Suppressor macrophage treated with lipopolysaccharide for 4 hours (primary cell): ENCODE results near the gene CYTH2.
"Not testable (repeated sequence)": the region's sequence is repeated elsewhere in the genome, so short reads cannot be mapped to it uniquely, and the experiment has no call there.

Source experiments
- DNase-seq: peaks from one replicate; pipeline ENCODE4 v3.0.0-alpha.2; 2020

Gene CYTH2

DNA sequence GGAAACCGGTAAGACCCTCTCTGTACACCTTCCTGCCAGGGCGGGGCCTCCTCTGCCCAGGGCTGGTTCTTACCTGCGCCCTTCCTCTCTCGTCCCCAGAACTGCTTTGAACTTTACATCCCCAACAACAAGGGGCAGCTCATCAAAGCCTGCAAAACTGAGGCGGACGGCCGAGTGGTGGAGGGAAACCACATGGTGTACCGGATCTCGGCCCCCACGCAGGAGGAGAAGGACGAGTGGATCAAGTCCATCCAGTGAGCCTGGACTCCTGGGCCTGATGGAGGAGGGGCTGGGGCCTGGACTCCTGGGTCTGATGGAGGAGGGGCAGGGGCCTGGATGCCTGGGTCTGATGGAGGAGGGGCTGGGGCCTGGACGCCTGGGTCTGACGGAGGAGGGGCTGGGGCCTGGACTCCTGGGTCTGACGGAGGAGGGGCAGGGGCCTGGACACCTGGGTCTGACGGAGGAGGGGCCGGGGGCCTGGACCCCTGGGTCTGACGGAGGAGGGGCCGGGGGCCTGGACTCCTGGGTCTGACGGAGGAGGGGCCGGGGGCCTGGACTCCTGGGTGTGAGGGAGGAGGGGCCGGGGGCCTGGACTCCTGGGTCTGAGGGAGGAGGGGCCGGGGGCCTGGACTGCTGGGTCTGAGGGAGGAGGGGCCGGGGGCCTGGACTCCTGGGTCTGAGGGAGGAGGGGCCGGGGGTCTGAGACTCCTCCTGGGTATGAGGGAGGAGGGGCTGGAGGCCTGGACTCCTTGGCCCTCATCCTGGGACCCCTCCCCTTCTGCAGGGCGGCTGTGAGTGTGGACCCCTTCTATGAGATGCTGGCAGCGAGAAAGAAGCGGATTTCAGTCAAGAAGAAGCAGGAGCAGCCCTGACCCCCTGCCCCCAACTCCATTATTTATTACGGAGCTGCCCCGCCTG is 9.4 kb downstream of the CYTH2 start:
- DNase-seq: no peak

DNA sequence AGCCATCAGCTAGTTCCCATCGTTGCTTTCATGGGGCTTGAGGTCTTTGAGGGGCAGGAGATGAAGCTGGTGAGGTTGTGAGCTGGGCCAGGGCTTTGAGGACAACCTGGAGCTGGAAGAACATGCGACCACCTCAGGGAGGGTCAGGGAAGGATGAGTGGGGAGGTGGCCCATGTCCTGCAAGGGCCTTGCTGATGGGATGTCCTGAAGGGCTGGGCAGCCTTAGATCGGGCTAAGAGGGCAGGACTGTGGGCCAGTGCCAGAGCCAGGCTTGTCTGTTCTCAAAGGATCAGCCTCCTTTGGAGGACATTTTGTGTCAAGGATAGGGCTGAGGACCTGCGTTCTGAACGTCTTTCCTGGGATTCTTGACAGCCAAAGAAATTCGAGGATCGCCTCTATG is 10.5 kb downstream of the CYTH2 start:
- DNase-seq: no peak

DNA sequence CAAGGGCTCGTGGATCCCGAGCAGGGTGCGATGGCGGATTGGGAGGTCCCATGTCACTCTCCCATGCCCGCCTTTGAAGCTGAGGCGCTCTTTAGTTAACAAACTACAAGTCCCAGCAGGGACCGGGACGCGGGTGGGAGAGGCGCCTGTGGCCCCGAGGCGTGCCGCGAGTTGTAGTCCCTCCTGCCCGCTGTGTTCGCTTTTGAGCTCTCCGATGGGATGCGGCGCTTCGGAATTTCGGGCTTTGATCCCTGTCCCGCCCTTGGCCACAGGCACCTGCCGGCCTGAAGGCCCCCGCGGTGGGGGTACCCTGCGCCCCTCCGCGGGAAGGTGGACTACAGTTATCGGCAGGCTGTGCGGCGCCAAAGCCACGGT is 11.0 kb downstream of the CYTH2 start:
- DNase-seq: peak; percentile 18

DNA sequence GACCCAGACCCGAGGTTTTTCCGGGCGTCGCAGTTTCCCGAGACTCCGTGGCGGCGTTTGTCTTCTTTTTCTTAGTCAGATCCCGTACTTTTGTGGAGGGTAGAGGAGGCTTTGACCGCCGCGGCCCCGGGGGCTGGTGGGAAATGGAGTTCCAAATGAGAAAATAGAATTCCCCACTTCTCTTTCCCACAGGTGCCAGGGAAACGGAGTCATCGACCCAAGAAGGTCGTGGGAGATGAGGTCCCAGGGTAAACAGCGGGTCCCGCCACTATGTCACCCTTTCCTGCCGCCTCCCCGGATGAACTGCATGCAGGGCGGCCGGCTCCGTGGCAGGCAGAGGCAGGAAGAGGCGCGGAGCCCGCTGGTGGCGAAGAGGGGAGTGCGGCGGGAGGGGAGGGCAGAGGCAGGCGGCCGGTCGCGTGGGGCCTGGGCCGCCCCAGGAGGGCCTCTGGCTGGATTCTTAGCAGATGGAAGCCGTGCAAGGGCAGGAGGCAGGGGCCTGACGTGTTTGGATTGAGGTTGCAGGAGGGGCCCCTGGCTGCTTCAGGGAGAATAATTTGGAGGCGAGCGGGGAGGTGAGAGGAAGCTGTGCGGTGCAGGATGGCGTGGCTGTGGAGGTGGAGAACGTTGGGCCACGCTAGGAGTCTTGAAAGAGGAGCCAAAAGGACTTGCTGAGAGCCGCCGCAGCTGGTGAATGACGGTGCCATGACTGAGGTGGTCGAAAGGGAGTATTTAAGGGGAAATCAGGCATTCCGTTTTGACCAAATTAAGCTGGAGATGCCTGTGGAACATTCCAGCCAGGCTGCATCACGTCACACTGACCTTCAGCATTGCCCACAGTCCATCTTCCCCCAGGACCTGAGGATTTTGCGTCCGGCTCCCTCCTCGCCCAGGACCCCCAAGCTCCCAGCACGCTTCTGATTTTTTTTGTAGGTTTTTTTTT is 11.7 kb downstream of the CYTH2 start:
- DNase-seq: peak; percentile 49

DNA sequence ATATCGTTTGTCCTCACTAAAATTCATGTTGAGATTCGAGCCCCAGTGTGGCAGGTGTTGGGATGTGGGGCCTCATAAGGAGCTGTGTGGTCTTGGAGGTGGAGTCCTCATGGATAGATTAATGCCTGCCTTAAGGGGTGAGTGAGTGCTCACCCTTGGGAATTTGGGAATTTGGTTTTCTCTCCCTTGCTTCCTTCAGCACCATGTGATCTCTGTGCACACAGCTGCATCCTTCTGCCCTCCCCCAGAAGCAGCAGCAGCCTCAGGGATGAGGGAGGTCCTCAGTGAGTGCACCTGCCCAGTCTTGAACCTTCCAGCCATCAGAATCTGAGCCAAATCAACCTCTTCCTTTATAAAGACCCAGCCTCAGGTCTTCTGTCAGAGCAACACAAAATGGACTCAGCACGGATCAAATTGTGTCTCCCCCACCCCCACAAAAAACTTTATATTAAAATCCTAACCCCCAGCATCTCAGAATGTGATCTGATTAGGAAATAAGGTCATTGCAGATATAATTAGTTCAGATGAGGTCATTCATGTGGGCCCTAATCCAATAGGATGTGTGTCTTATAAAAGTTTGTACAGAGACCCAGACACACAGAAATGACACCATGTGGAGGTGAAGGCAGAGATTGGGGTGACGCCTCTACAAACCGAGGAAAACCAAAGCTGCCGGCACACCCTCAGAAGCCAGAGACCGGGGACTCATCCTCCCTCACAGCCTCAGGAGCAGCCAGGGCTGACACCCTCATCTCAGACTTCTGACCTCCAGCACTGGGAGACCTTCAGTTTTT is 12.9 kb downstream of the CYTH2 start:
- DNase-seq: no peak

DNA sequence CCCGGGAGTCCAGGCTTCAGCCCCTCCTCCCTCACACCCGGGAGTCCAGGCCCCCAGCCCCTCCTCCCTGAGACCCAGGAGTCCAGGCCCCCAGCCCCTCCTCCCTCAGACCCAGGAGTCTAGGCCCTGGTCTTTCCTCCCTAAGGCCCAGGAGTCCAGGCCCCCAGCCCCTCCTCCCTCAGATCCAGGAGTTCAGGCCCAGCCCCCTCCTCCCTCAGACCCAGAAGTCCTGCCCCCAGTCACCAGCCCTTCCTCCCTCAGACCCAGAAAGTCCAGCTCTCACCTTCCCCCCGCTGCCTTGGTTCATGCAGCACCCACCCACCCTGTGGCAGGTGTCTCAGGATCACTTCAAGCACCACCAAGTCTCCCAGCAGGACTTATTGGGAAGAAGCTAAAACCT is 14.1 kb downstream of the CYTH2 start:
- DNase-seq: no peak

DNA sequence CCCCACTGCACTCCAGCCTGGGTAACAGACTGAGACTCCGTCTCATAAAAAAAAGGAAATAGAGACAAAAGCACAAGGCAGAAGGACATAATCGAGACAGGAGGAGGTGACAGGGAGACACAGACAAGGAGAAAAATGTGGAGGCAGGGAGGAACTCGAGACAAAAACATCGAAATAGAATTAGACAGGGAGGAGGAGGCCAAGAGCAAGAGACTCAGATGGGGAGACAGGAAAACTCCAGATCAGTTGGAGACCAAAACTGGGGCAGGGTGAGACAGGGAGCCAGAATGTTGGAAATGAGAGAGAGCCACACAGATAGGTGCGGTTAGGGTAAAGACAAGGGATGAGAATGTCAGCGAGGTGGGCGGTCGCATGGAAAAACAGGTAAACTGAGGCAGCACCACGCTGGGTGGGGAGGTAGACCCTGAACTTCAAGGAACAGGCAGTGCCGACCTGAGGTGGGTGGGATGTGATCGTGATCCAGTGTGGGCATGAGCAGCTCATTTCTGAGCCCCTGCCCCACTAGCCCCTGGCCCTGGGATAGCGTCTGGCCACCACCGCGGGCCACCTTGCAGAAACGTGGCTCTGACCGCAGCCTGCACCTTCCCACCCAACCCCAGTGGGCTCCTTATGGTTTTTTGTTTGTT is 15.2 kb downstream of the CYTH2 start:
- no peak for DNase-seq

DNA sequence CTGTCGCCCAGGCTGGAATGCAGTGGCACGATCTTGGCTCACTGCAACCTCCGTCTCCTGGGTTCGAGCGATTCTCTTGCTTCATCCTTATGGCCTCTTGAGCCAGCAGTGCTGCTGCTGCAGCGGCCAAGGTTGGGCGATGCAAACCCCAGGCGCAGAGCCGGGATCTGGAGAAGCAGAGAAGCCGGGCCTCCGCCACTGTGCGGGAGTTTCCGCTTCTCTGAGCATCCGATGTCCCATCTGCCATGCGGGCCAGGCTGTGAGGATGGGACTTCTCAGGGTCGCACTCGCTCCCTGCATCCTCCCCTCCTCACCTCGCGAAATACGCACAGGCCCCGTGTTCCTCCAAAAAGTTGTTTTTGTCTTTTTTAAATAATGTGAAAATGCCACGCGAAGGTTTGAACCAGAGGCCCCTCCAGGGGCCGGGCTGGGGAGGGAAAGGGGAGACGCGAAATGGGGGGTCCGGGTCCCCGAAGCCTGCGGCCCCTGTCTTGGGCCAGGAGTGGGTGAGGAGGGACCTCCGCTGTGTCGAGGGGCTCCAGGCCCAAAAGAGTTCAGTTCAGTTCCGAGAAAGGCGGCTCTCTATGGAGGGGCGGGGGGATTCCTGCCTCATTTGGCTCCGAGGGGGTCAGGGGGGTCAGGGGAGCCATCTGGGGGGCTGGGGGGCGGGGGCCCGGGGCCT is 15.9 kb downstream of the CYTH2 start:
- no peak for DNase-seq

DNA sequence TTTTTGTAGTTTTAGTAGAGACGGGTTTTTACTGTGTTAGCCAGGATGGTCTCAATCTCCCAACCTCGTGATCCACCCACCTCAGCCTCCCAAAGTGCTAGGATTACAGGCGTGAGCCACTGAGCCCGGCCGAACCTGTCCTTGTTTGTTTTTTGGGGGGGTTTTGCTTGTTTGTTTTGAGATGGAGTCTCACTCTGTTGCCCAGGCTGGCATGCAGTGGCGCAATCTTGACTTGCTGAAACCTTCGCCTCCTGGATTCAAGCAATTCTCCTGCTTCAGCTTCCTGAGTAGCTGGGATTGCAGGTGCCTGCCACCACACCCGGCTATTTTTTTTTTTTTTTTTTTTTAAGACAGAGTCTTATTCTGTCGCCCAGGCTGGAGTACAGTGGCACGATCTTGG is 17.5 kb downstream of the CYTH2 start:
- DNase-seq: not testable (repeated sequence)

DNA sequence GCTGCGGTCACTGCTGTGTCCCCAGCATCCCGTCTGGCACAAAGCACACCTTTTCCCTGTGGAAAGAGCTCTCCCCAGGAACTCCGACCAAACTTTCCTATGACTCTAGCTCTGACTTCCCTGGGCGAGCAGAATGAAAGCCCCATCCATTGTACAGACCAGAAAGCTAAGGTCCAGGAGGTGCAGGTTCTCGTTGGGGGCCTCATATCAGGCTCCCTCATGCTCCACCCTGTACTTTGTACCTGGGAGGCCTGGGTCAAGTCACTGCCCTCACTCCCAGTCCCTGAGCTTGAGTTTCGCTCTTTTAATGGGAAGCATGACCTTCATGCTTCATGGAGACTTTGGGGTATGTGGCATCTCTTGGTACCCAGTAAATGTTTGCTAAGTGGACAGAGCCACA is 18.4 kb downstream of the CYTH2 start:
- no peak for DNase-seq

DNA sequence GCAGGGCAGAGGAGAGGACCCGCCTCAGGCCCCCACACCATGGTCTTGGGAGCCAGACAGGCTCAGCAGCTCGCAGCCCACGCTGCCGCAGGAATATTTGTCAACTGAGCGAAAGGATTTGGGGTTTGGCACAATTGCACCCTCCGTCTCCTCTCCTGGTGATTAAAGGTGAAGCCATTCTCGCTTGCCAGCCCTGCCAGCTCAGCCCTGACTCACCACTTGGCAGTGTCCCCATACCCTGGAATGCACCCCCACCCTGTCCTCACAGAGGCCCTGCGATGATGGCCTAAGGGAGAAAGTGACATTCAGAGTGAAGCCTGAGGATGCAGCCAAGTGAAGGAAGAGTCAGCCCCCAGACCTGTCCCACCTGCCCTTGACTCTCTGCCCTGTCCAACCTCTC is 18.8 kb downstream of the CYTH2 start:
- no peak for DNase-seq

DNA sequence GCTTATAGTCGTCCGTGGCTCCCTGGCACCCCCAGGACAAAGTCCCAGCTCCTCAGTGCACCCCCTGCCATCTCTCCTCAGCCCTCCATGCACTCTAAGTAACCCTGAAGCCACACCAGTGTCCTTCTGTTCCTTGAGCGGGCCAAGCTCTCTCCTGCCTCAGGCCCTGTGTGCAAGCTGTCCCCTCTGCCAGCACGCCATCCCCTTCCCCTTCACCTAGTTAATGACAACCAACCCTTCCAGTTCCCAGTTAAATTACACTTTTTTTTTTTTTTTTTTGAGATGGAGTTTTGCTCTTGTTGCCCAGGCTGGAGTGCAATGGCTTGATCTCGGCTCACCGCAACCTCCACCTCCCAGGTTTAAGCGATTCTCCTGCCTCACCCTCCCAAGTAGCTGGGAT is 19.3 kb downstream of the CYTH2 start:
- DNase-seq: not testable (repeated sequence)

DNA sequence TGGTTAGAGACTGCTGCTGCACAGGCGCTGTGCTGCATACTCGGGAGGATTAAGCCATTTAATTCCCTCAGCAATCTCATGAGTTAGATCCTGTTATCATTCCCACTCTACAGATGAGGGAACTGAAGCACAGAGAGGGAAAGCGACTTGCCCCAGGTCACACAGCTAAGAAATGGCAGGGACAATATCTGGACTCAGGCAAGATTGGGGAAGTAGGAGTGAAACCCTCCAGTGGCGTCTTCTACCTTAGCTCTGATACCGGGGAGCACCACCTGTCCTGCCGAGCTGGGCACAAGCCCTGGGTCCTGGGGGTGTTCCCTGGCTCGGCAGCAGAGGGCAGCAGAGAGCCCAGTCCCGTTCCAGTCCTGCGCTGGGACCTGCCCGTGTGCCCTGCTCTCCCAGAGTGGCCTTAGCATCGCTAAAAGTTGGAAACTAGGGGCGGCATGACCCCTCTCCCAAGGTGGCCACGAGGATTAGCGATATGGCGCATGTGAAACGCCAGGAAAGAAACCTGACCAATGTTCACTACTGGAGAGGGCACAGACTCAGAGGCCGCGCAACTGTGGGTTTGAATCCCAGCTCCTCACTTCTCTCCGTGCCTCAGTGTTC is 20.5 kb downstream of the CYTH2 start:
- peak; percentile 82 for DNase-seq

DNA sequence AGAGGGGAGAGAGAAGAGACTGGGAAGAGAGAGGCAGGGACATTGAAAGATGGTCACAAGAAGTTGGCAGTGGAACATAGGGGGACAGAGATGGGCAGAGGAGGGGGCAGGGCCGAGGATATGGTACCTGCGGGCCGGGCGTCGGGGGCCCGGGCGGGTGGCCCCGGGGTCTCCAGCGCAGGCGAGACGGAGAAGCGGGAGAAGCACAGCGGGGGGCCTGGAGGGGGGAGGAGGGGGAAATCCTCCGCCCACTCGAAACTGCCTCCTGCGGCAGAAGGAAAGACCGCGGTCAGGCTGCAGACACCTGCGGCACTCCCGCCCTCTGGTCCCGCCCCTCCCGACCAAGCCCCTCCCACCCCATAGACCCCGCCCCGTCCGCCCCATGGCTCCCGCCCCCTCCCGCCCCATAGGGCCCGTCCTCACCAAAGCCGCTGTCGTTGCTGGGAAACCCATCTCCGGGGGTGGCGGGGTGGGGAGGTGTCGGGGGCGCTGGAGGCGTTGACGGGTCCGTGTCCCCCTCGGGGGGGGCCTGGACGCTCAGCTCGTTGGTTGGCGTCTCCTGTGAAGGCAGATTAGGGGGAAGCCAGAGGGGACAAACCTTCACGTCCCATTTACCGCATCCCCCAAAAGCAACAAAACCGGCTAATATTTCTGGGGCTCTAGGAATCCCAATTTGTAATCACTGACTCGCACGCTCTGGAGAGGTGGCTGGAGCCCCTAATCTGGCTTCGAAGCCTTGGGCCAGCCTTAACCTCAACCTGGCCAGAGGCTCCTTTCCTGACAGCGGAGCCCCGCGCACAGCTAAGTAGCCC is 22.0 kb downstream of the CYTH2 start:
- DNase-seq: peak; percentile 30

DNA sequence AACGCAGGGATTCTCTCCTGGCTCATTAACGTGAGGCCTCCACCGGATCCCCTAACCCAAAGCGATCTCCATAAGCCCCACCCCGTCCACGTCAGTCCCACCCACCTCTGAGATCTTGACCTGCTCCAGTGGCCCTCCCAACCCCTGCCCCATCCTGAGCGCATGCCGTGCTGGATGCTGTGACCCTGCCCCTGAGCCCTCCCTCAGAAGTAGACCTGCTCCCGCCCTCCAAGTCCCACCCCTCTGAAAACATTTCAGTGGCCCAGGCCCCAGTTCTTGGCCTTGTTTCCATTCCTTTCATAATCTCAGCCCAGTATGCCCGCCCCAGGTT is 22.6 kb downstream of the CYTH2 start:
- no peak for DNase-seq

DNA sequence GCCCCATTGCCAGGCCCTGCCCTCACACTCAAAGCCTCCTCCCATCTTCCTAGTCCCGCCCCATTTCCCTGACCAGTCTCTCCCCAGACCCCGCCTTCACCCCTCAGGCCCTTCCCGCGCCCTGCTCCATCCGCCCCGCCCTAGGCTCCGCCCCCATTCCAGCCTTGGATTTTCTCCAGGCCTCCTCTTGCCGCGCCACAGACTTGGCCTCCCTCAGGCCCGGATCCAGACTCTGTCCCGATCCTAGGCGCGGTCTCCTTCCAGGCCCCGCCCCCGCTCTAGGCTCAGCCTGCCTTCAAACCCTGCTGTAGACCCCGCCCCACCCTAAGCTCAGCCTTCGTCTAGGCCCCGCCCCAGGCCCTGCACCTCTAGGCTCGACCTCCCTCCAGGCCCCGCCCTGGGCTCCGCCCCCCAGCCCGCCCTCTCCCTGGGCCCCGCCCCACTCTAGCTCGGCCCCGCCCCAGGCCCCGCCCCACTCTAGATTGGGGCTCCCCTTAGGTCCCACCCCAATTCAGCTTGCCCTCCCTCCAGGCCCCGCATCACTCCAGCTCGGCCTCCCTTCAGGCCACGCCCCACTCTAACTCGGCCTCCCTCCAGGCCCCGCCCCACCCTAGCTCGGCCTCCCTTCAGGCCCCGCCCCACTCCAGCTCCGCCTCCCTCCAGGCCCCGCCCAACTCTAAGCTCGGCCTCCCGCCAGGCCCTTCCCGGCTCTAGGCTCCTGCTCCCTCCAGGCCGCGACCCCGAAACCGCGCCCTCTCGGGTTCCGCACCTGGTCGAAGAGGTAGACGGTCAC is 24.0 kb downstream of the CYTH2 start:
- peak; percentile 98 for DNase-seq

DNA sequence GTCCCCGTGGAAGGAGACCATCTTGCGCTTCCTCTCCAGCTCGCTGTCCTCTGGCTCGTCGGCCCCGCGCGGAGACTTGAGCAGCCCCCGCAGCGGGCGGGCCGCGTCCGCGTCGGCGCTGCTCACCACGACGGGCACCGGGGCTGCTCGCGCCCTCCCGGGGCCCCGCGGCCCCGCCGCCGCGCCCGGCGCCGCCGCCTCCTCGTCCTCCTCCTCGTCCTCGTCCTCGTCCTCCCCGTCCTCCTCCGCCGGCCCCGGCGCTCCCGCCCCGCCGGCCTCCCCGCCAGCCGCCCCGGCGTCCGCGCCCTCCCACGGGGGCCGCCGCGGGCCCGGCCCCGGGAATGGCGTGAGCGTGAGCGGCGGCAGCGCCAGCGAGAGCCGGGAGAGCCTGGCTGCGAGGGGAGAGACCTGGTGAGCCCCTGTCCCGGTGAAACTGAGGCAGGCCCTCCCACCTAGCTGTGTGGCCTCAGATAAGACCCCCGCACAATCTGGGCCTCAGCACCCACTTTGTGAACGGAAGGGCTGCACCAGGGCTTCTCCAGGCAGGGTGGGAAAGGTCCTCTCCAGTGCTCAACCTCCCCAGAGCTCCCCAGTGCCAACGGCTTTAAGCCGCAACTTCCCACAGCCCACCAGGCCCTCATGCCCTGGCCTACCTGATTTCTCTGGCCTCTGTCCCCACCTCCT is 24.7 kb downstream of the CYTH2 start:
- DNase-seq: no peak

DNA sequence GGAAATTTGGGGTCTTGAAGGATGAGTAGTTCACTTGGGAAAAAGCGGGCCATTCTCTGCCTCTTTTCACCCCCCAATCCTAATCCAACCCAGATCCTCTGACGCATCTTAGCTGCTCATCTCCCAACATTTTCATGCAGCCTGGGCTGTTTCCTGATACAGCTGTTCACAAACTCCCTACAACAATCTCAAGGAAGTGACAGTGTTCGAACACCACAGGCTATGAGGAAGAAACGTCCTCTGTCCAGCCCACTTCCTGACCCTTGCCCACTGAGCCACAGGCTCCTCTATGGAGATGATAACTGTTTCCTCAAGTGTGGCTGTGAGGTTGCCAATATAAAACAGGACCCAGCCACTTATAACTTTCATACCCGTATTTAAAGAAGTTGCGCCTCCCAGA is 26.2 kb downstream of the CYTH2 start:
- peak; percentile 51 for DNase-seq
